GM19351 (cell line): ENCODE results near the gene ATP6V0B.
A peak's percentile ranks its signal among the peaks of the same experiment; 100 is the strongest.

Experiments
- ATAC-seq: cut with Tn5 transposase; IDR thresholded peaks from one replicate; pipeline ENCODE4 v1.9.1; 2021; ENCODE audit warnings: mild to moderate bottlenecking, moderate library complexity; ENCODE audit not compliant: unreplicated experiment

The ATP6V0B gene

GRCh38 chr1:43974443-43975248, at the start of gene ATP6V0B:
ATP6V0B (plus strand) TSS chr1:43974960; CDS start chr1:43975041, 81 bp downstream.
- ATAC-seq, result peak; percentile 61

- ATAC-seq, result no peak
Measured at GRCh38 chr1:43925846-43926245, 48.9 kb upstream of the ATP6V0B start.

GRCh38 chr1:43930168-43930948, 44.4 kb upstream of the ATP6V0B start:
- ATAC-seq, result no peak

GRCh38 chr1:43930949-43931275, 43.8 kb upstream of the ATP6V0B start:
- ATAC-seq, result no peak

GRCh38 chr1:43931711-43932660, 42.8 kb upstream of the ATP6V0B start:
- ATAC-seq, result no peak

GRCh38 chr1:43932786-43933385, 41.9 kb upstream of the ATP6V0B start:
- ATAC-seq, result no peak

GRCh38 chr1:43933386-43934100, 41.2 kb upstream of the ATP6V0B start, which contains the start of gene ARTN:
ARTN (plus strand) TSS chr1:43933801; CDS start chr1:43935657, 1,856 bp downstream.
- no peak for ATAC-seq

GRCh38 chr1:43934101-43934985, 40.4 kb upstream of the ATP6V0B start:
- no peak for ATAC-seq

GRCh38 chr1:43934986-43935324, 39.8 kb upstream of the ATP6V0B start:
- no peak for ATAC-seq

GRCh38 chr1:43935711-43936427, 38.9 kb upstream of the ATP6V0B start:
- ATAC-seq, result no peak

- ATAC-seq, result no peak
Measured at GRCh38 chr1:43936431-43937151, 38.2 kb upstream of the ATP6V0B start.

GRCh38 chr1:43937179-43937865, 37.4 kb upstream of the ATP6V0B start:
- ATAC-seq, result no peak

GRCh38 chr1:43938383-43938782, 36.4 kb upstream of the ATP6V0B start:
- ATAC-seq, result no peak

- ATAC-seq, result no peak
Measured at GRCh38 chr1:43938892-43939587, 35.7 kb upstream of the ATP6V0B start.

- ATAC-seq, result no peak
Measured at GRCh38 chr1:43942411-43942810, 32.3 kb upstream of the ATP6V0B start.

- no peak for ATAC-seq
Measured at GRCh38 chr1:43944860-43945259, 29.9 kb upstream of the ATP6V0B start.
